Thyroid gland (tissue), 4 donors: ENCODE results near the gene NOC4L. TPM values are rescaled to one million over a fixed set of nuclear protein-coding genes. Genes with fewer than 3 reads are reported as not detected.

Experiments used
- DNase-seq, 2 donors: peaks; one replicate each; pipeline ENCODE4 v3.0.0-alpha.2; 2019
- H3K27ac ChIP-seq, 3 donors: fragments of 200-600 bp; sonication (generic); 1 replicate in 2 of 3; 2 replicates in 1 of 3; pipeline ENCODE4 v1.5.1; 2016 to 2019; ENCODE audit warnings: mild to moderate bottlenecking in 1 of 3, moderate library complexity in 1 of 3
- H3K27me3 ChIP-seq: fragments of 200-600 bp; sonication (generic); one replicate; pipeline ENCODE4 v1.5.1; 2019
- H3K36me3 ChIP-seq, 2 donors: fragments of 200-600 bp; sonication (generic); one replicate each; pipeline ENCODE4 v1.5.1; 2016 to 2019
- H3K4me1 ChIP-seq, 2 donors: fragments of 200-600 bp; sonication (generic); one replicate each; pipeline ENCODE4 v1.5.1; 2017 to 2019
- H3K4me3 ChIP-seq, 3 donors: fragments of 200-600 bp; sonication (generic); replicated peaks in 1 of 3; 1 replicate in 2 of 3; 2 replicates in 1 of 3; pipeline ENCODE4 v1.5.1; 2016; ENCODE audit warnings: mild to moderate bottlenecking in 1 of 3
- H3K9me3 ChIP-seq: fragments of 200-600 bp; sonication (generic); one replicate; pipeline ENCODE4 v1.5.1; 2017
- POLR2A ChIP-seq, 2 donors: fragments of 450-650 bp; IDR thresholded peaks; one replicate each; pipeline ENCODE4 v1.6.1; 2017; ENCODE audit warnings: antibody characterized with exemption in 2 of 2, mild to moderate bottlenecking in 2 of 2, moderate library complexity in 1 of 2
- WGBS, 2 donors: methylation state at CpG; one replicate each; pipeline ENCODE4 v1.1.5; 2017; 5-methylcytosine and 5-hydroxymethylcytosine counted together
- intact Hi-C: fragments of 100-400 bp; cut with DNase I; formaldehyde crosslinking; loops from one replicate; pipeline ENCODE4 v1.15.1; 2023
- total RNA-seq, 4 donors: library from RNA; depleted of rRNA; stranded (reverse); fragments of >200 nt; gene quantifications; one replicate each; pipeline ENCODE4 v1.2.3, GENCODE V29; 2016
- TF ChIP-seq, protein P1 (sequence below), 6 experiments: fragments of 200-600 bp in 3 of 6; fragments of 450-650 bp in 3 of 6; sonication (generic) in 3 of 6; IDR thresholded peaks; one replicate each; pipeline ENCODE4 v1.5.1; 2016 to 2019; ENCODE audit warnings: antibody characterized with exemption in 6 of 6, mild to moderate bottlenecking in 2 of 6, inconsistent platforms in 1 of 6, moderate library complexity in 1 of 6

Gene NOC4L
- total RNA-seq, 4 donors from 2014 or later: 9.3 to 22.4 (median 10.1) TPM

DNA sequence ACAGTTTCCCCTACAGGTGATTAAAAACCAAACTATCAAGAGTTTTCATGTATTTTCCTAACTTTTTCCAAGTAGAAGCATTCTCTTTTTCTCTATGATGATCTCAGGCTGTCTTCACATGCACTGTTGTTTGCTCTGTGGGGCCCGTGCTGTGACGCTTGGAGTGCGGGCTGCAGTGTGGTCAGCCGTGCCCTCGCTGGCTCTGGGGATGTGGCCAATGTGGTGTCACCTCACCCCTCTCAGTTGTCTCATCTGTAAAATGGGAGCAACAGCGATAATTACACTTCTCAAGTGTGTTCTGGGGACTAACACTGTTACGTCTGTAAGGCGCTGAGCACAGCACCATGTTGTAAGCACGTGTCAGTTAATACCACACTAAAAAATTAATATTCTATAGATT, 28.8 kb upstream of the NOC4L start:
- TF ChIP-seq, protein P1, sequence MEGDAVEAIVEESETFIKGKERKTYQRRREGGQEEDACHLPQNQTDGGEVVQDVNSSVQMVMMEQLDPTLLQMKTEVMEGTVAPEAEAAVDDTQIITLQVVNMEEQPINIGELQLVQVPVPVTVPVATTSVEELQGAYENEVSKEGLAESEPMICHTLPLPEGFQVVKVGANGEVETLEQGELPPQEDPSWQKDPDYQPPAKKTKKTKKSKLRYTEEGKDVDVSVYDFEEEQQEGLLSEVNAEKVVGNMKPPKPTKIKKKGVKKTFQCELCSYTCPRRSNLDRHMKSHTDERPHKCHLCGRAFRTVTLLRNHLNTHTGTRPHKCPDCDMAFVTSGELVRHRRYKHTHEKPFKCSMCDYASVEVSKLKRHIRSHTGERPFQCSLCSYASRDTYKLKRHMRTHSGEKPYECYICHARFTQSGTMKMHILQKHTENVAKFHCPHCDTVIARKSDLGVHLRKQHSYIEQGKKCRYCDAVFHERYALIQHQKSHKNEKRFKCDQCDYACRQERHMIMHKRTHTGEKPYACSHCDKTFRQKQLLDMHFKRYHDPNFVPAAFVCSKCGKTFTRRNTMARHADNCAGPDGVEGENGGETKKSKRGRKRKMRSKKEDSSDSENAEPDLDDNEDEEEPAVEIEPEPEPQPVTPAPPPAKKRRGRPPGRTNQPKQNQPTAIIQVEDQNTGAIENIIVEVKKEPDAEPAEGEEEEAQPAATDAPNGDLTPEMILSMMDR (IDR thresholded peaks at IDR 0.05): no peak
- no peak for TF ChIP-seq POLR2A (IDR thresholded peaks at IDR 0.05)
- H3K36me3 ChIP-seq: peaks cover 9 to 32% of the 10 kb centered on the region in 2 donors
- no peaks in the 10 kb centered on the region for H3K9me3 ChIP-seq
- no peaks in the 10 kb centered on the region for H3K27me3 ChIP-seq
- DNase-seq: no peak
- H3K27ac ChIP-seq: no peak overlapping the region
- H3K4me1 ChIP-seq: no peaks in the 10 kb centered on the region
- 86 to 98% methylated on average over 9 of the region's 9 CpGs for WGBS, 2 donors
- intact Hi-C loops: no loop called here
- H3K4me3 ChIP-seq: no peak overlapping the region

DNA sequence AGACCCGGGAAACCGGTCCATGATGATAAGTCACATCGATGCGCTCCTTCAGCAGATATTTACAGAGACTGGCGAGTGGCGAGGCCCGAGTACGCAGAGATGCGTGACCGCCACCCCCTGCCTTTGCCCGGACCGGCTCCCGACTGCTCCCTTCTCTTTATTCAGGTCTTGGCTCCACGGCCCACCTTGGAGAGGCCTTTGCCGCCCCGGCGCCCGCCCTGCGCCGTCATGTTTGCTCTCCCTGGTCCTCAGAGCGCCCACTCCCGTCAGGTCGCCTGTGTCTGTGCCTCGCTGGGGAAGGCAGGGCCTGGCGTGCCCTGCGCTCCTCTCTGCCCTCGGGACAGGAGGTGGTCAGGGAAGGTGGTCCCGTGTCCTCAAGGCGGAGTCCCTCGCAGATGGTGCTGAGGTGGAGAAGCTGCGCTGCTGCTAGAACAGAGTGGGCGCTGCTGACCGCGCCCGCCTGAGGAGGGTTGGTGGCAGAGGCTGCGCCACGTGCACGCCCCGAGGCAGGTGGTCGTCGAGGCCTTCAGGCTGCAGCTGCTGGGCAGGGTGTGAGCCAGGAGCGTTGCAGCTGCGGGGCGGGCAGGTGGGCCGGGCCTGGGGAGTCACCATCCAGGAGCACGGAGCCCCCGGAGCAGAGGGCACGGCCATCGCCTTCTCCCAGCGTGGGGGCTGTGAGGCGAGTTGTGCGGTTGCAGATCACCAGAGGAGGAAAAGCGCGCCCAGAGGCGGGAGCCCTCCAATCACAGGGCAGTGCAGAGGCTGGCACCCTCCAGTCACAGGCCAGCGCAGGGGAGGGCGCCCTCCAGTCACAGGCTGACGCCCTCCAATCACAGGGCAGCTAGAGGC, 27.3 kb upstream of the NOC4L start:
- 97 to 98% methylated on average over 55 to 58 of the region's 58 CpGs for WGBS, 2 donors
- H3K27me3 ChIP-seq: no peaks in the 10 kb centered on the region

DNA sequence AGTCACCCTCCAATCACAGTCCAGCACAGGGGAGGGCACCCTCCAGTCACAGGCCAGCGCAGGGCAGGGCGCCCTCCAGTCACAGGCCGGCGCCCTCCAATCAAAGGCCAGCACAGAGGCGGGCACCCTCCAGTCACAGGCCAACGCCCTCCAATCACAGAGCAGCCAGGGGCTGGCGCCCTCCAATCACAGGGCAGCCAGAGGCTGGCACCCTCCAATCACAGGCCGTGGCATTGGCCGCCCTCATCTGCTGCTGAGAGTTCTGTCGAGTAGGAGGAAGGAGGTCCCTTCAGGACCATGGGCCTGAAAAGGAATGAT, 26.7 kb upstream of the NOC4L start:
- WGBS, 2 donors: 94 to 97% methylated on average over 3 to 9 of the region's 10 CpGs
- Histone ChIP-seq H3K4me1 (no peaks in the 10 kb centered on the region), H3K9me3 (no peaks in the 10 kb centered on the region), H3K4me3 (no peak overlapping the region), H3K36me3 (peaks cover 19 to 38% of the 10 kb centered on the region in 2 donors), H3K27ac (no peak overlapping the region), H3K27me3 (no peaks in the 10 kb centered on the region)
- intact Hi-C loops: no loop called here
- DNase-seq: no peak
- no peak for TF ChIP-seq POLR2A (IDR thresholded peaks at IDR 0.05)
- TF ChIP-seq, protein P1 (IDR thresholded peaks at IDR 0.05): no peak

More for the DNA sequence above, 27.3 kb upstream of the NOC4L start:
- intact Hi-C loops: no loop called here
- H3K9me3 ChIP-seq: no peaks in the 10 kb centered on the region
- no peak overlapping the region for H3K27ac ChIP-seq
- peaks cover 14 to 35% of the 10 kb centered on the region in 2 donors for H3K36me3 ChIP-seq
- TF ChIP-seq, protein P1 (IDR thresholded peaks at IDR 0.05): no peak
- no peak for TF ChIP-seq POLR2A (IDR thresholded peaks at IDR 0.05)
- no peaks in the 10 kb centered on the region for H3K4me1 ChIP-seq
- no peak for DNase-seq
- H3K4me3 ChIP-seq: no peak overlapping the region

DNA sequence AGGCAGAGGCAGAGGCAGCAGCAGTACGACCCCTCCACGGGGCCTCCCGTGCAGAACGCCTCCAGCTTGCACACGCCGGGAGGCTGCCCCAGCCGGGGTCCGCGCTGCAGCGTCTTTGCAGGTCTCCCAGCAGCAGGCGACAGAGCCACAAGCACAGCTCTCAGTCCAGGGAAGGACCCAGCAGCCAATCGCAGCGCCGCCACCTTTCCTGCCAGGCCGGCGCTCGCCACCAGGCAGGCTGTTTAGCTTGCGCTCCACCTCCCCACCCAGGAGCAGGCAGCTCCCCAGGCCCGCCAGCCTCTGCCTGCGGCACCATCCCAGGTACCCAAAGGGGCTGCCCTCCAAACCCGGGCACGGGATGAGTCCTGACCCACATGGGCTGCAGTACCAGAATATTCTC, 25.4 kb upstream of the NOC4L start:
- intact Hi-C loops: no loop called here
- no peak overlapping the region for H3K27ac ChIP-seq
- H3K4me1 ChIP-seq: no peaks in the 10 kb centered on the region
- H3K27me3 ChIP-seq: no peaks in the 10 kb centered on the region
- no peak overlapping the region for H3K4me3 ChIP-seq
- no peaks in the 10 kb centered on the region for H3K9me3 ChIP-seq
- DNase-seq: no peak
- WGBS, 2 donors: 86 to 93% methylated on average over 3 to 8 of the region's 22 CpGs
- no peak for TF ChIP-seq POLR2A (IDR thresholded peaks at IDR 0.05)
- TF ChIP-seq, protein P1 (IDR thresholded peaks at IDR 0.05): no peak
- H3K36me3 ChIP-seq: peaks cover 20 to 36% of the 10 kb centered on the region in 2 donors

DNA sequence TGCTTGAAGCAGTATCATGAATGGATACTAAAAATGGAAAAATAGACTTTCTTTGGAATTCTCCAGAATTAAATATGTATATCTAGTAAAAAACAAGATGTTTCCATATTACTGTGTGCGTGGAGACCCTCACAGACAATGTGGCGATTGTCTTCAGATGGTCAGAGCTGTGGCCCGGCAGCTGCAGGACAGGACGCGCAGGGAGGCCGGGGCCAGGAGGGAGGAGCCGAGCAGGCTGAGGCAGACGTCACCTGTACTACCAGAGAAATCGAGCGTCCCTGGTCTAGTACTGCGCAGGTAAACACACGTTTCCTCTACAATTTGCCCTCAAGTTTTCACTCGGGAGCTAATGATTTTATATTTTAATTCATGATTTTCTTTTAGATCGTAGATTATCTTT, 23.0 kb upstream of the NOC4L start:
- DNase-seq: no peak
- H3K36me3 ChIP-seq: peaks cover 18 to 26% of the 10 kb centered on the region in 2 donors
- H3K4me1 ChIP-seq: no peaks in the 10 kb centered on the region
- H3K4me3 ChIP-seq: no peak overlapping the region
- H3K27me3 ChIP-seq: no peaks in the 10 kb centered on the region
- H3K9me3 ChIP-seq: no peaks in the 10 kb centered on the region
- 95 to 96% methylated on average over 14 of the region's 14 CpGs for WGBS, 2 donors
- TF ChIP-seq, protein P1 (IDR thresholded peaks at IDR 0.05): no peak
- no peak for TF ChIP-seq POLR2A (IDR thresholded peaks at IDR 0.05)
- intact Hi-C loops: no loop called here
- no peak overlapping the region for H3K27ac ChIP-seq
